ENCODE results near the gene SMG5.

DNA sequence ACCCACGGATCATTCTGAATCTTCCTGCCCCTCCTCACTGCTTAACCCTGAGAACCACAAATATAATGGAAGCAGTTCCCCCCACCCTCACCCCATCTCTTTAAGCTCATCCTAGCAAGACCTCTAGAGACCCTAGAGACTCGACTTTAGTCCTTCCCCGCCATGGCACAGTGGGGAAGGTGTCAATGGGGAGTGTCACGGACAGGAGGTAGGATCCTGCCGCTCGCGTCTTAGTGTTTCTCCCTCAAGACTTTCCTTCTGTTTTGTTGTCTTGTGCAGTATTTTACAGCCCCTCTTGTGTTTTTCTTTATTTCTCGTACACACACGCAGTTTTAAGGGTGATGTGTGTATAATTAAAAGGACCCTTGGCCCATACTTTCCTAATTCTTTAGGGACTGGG is 70.5 kb downstream of the SMG5 start:
- no peak for TF ChIP-seq EZH2 (IDR thresholded peaks at IDR 0.05; ENCODE audit: borderline replicate concordance)
- TF ChIP-seq, protein P1, sequence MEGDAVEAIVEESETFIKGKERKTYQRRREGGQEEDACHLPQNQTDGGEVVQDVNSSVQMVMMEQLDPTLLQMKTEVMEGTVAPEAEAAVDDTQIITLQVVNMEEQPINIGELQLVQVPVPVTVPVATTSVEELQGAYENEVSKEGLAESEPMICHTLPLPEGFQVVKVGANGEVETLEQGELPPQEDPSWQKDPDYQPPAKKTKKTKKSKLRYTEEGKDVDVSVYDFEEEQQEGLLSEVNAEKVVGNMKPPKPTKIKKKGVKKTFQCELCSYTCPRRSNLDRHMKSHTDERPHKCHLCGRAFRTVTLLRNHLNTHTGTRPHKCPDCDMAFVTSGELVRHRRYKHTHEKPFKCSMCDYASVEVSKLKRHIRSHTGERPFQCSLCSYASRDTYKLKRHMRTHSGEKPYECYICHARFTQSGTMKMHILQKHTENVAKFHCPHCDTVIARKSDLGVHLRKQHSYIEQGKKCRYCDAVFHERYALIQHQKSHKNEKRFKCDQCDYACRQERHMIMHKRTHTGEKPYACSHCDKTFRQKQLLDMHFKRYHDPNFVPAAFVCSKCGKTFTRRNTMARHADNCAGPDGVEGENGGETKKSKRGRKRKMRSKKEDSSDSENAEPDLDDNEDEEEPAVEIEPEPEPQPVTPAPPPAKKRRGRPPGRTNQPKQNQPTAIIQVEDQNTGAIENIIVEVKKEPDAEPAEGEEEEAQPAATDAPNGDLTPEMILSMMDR (IDR thresholded peaks at IDR 0.05; ENCODE audit: poor library complexity) = no peak
